Progenitor cell of endocrine pancreas (in vitro differentiated cells): ENCODE data around the gene ZNF511. TPM values are rescaled to one million over a fixed set of nuclear protein-coding genes. Genes with fewer than 3 reads are reported as not detected.

Experiments used
- DNase-seq: peaks from one replicate; pipeline ENCODE4 v3.0.0; 2021; ENCODE audit warnings: low spot score; ENCODE audit not compliant: unreplicated experiment
- H3K27ac Mint-ChIP-seq: 2 replicates; pipeline ENCODE4 v1.8.0; 2021; ENCODE audit warnings: mild to moderate bottlenecking, moderate library complexity, mixed read lengths
- H3K27me3 Mint-ChIP-seq: 2 replicates; pipeline ENCODE4 v1.8.0; 2021; ENCODE audit warnings: mixed read lengths
- H3K36me3 Mint-ChIP-seq: 2 replicates; pipeline ENCODE4 v1.8.0; 2022; ENCODE audit warnings: mixed read lengths; ENCODE audit not compliant: insufficient read depth
- H3K4me1 Mint-ChIP-seq: 2 replicates; pipeline ENCODE4 v1.8.0; 2021; ENCODE audit warnings: low read depth, mixed read lengths
- H3K4me3 Mint-ChIP-seq: 2 replicates; pipeline ENCODE4 v1.8.0; 2021; ENCODE audit warnings: low read depth, mild to moderate bottlenecking, moderate library complexity, mixed read lengths
- H3K9me3 Mint-ChIP-seq: 2 replicates; pipeline ENCODE4 v1.8.0; 2021; ENCODE audit warnings: low read depth, mixed read lengths
- CTCF ChIP-seq: fragments of 200-600 bp; sonication (generic); IDR thresholded peaks from one replicate; pipeline ENCODE4 v1.5.0; 2021; ENCODE audit warnings: antibody characterized with exemption, mild to moderate bottlenecking; ENCODE audit not compliant: unreplicated experiment
- total RNA-seq: library from RNA; stranded (reverse); gene quantifications from 2 replicates; pipeline ENCODE4 v1.2.1, GENCODE V29; 2021

ZNF511 gene
- total RNA-seq, 1 donor from 2014 or later: 56.8 TPM

- Mint-ChIP-seq H3K9me3 (peaks cover 4% of the 10 kb centered on the region), H3K36me3 (peaks cover 1% of the 10 kb centered on the region), H3K27me3 (peaks cover 69% of the 10 kb centered on the region), H3K4me3 (no peak overlapping the region), H3K4me1 (peaks cover 4% of the 10 kb centered on the region), H3K27ac (no peak overlapping the region)
- TF ChIP-seq CTCF: no peak
- DNase-seq: no peak
Observed at GRCh38 chr10:133328358-133329343, 19.9 kb downstream of the ZNF511 start.

- Mint-ChIP-seq H3K4me3 (no peak overlapping the region), H3K27ac (no peak overlapping the region), H3K9me3 (peaks cover 4% of the 10 kb centered on the region), H3K36me3 (peaks cover 1% of the 10 kb centered on the region), H3K27me3 (peaks cover 73% of the 10 kb centered on the region), H3K4me1 (peaks cover 4% of the 10 kb centered on the region)
- peak; percentile 79 for DNase-seq
- TF ChIP-seq CTCF: peak; percentile 99
Observed at GRCh38 chr10:133329491-133330202, 20.9 kb downstream of the ZNF511 start.

- no peak overlapping the region for H3K27ac Mint-ChIP-seq
- no peak for TF ChIP-seq CTCF
- no peak for DNase-seq
- H3K4me1 Mint-ChIP-seq: peaks cover 2% of the 10 kb centered on the region
- H3K9me3 Mint-ChIP-seq: peaks cover 4% of the 10 kb centered on the region
- peaks cover 1% of the 10 kb centered on the region for H3K36me3 Mint-ChIP-seq
- H3K4me3 Mint-ChIP-seq: no peak overlapping the region
- H3K27me3 Mint-ChIP-seq: peaks cover 54% of the 10 kb centered on the region
Observed at GRCh38 chr10:133332936-133333699, 24.4 kb downstream of the ZNF511 start.

- peaks cover 4% of the 10 kb centered on the region for H3K9me3 Mint-ChIP-seq
- peaks cover 42% of the 10 kb centered on the region for H3K27me3 Mint-ChIP-seq
- TF ChIP-seq CTCF: no peak
- H3K4me3 Mint-ChIP-seq: peak overlapping the region; percentile 56
- H3K27ac Mint-ChIP-seq: peak overlapping the region; percentile 67
- DNase-seq: no peak
- peaks cover 2% of the 10 kb centered on the region for H3K4me1 Mint-ChIP-seq
- peaks cover 1% of the 10 kb centered on the region for H3K36me3 Mint-ChIP-seq
Observed at GRCh38 chr10:133334503-133335245, 26.0 kb downstream of the ZNF511 start.
